GM21529 (cell line): ENCODE data around the gene CFAP300.

Experiments
- ATAC-seq: cut with Tn5 transposase; IDR thresholded peaks from one replicate; pipeline ENCODE4 v1.9.1; 2021; ENCODE audit not compliant: unreplicated experiment

Gene CFAP300

DNA sequence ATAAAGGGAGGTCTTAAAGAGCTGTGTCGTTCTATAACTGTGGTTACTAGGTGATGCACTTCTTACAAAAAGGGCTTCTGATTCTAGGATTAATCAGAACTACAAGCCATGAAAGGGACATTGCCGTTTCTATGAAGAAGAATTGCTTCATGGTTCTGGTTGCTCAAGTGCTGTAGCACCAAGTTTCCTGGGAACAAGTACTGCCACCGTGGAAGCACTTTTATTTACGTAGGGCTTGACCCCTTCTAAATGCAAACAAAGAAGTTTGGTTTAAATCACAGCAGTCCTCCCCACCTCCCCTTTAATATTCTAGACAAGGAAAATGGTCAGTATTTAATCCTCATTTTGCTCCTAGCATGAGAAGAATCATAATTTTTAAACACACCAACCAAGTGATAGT, 72.8 kb downstream of the CFAP300 start:
- ATAC-seq: no peak

DNA sequence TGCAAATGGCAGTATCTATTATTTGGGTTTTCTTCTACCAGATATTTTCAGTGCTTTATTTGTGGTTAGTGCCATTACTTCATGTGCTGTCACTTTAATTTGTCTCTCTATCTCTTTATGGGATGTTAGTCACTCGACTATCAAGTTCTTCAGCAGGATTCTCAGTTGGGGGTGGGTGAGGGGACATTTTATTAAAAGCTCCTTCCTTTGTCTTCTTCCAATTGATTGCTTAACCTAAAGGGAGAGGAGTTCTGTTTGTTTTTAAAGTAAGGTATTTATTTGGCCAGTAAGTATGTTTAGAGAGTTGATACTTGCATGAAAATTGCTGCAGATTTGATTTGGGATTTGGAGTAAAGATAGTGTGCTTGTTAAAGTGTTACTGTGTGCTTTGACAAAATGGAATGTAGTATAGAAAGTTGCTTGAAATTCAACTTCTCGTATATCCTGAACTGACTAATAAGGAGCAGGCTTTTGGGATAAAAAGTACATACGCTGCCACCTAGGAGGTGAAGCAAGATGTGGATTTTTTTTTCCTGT, 73.3 kb downstream of the CFAP300 start:
- no peak for ATAC-seq

DNA sequence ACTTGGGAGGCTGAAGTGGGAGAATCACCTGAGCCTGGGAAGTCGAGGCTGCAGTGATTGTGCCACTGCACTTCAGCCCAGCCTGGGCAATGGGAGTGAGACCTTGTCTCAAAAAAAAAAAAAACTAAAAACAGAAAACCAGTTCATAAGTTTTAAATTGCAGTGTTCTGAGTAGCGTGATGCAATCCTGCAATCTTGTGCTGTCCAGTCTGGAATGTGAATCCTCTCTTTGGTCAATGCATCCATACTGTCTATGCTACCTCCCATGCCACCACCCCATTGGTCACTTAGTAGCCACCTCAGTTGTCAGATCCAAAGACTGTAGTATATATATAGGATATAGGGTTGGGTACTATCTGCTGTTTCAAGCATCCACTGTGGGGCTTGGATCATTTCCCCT, 74.1 kb downstream of the CFAP300 start:
- no peak for ATAC-seq
